Activated T-cell treated with anti-CD3 and anti-CD28 coated beads, Interleukin-2, amount 50 U/mL, for 4 hours (primary cell): ENCODE measurements around the gene CNNM2. TPM values are rescaled to one million over a fixed set of nuclear protein-coding genes. Genes with fewer than 3 reads are reported as not detected.

ENCODE experiments used
- ATAC-seq, 2 donors: fragments of 200-7000 bp; cut with Tn5 transposase; one replicate each; pipeline ENCODE4 v1.10.0; 2021
- DNase-seq: peaks from one replicate; pipeline ENCODE4 v3.0.0-alpha.2; 2020
- H3K27me3 Mint-ChIP-seq: one replicate; pipeline ENCODE4 v1.8.0; 2021; ENCODE audit warnings: low read depth, mixed read lengths
- H3K36me3 Mint-ChIP-seq: one replicate; pipeline ENCODE4 v1.8.0; 2022; ENCODE audit warnings: mixed read lengths; ENCODE audit not compliant: insufficient read depth
- H3K4me1 Mint-ChIP-seq: one replicate; pipeline ENCODE4 v1.8.0; 2021; ENCODE audit warnings: low read depth, mixed read lengths
- H3K4me3 Mint-ChIP-seq: one replicate; pipeline ENCODE4 v1.8.0; 2021; ENCODE audit warnings: mild to moderate bottlenecking, moderate library complexity, mixed read lengths
- H3K9me3 Mint-ChIP-seq: one replicate; pipeline ENCODE4 v1.8.0; 2021; ENCODE audit warnings: mixed read lengths
- total RNA-seq, 3 donors: library from RNA; stranded (reverse); gene quantifications; one replicate each; pipeline ENCODE4 v1.2.1, GENCODE V29; 2021

CNNM2 gene
- total RNA-seq, 3 donors from 2014 or later = 6.0 to 6.3 (median 6.1) TPM

GRCh38 chr10:103007017-103007416 lies 88.9 kb downstream of the CNNM2 start:
- Mint-ChIP-seq H3K27me3 (no peaks in the 10 kb centered on the region), H3K4me3 (no peak overlapping the region), H3K9me3 (peaks cover 10% of the 10 kb centered on the region), H3K36me3 (peaks cover 8% of the 10 kb centered on the region), H3K4me1 (no peaks in the 10 kb centered on the region)
- DNase-seq (no peak), ATAC-seq (no peak)

- ATAC-seq (no peak), DNase-seq (no peak)
- no peaks in the 10 kb centered on the region for H3K36me3 Mint-ChIP-seq
- no peak overlapping the region for H3K4me3 Mint-ChIP-seq
- no peaks in the 10 kb centered on the region for H3K9me3 Mint-ChIP-seq
- H3K27me3 Mint-ChIP-seq = no peaks in the 10 kb centered on the region
- no peaks in the 10 kb centered on the region for H3K4me1 Mint-ChIP-seq
These were observed 95.3 kb downstream of the CNNM2 start for GRCh38 chr10:103013416-103013815.

- Mint-ChIP-seq H3K4me3 (no peak overlapping the region), H3K36me3 (peaks cover 2% of the 10 kb centered on the region), H3K9me3 (no peaks in the 10 kb centered on the region), H3K27me3 (no peaks in the 10 kb centered on the region), H3K4me1 (no peaks in the 10 kb centered on the region)
- DNase-seq (no peak), ATAC-seq (no peak)
These were observed 101.3 kb downstream of the CNNM2 start for GRCh38 chr10:103019425-103019824.

DNA sequence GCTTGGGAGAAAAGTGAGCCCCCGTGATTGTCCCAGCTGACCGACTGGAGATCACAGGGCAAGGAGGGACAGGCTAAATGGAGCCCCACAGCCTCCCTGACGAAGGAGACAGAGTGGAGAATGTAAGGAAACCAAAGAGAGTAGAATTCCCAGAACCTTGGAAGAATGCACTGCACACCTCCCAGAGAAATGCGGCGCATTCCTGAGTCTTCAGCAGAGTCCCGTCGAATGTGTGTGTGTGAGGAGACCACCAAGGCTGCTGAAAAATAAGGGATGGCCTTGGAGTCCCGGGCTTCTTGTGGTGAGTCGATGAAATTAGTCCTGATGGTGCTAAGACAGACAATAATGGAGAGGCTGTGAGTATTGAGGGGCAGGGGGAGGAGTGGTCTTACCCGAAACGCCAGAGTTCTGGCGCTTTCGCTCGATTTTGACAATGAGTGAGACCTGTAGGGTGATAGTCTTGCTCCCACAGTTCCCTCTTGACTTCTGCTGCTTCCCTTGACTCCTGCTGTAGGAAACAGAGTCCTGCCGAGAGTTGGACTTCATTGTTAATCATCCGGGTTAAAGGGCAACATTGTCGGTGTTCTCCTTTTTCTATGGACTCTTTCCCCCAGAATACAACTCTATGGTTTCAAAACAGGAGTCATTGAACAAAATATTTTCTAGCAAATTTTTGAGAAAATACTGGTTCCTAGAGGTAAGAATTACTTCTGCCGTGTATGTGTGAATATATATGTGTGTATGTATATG lies 103.2 kb downstream of the CNNM2 start:
- no peak for DNase-seq

DNA sequence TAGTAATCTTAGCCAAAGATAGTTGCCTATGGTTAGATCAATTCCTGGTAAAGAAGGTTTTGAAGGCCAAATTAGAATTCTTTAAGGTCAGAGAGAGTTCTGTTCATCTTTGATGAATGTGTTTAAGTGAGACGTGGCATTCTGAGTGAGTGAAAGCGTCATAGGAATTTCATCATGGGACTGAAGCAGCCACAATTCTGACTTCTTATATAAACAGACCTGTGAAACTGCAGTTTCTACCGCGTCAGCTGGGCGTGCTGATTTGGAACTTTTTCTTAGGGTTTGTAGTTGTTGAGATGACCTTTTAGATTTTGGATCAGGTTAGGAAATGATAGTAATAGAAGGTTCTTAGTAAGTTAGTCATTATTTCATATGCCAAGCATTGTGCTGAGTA lies 103.8 kb downstream of the CNNM2 start:
- DNase-seq (no peak), ATAC-seq (no peak)
- Mint-ChIP-seq H3K36me3 (peaks cover 6% of the 10 kb centered on the region), H3K4me1 (no peaks in the 10 kb centered on the region), H3K9me3 (no peaks in the 10 kb centered on the region), H3K27me3 (no peaks in the 10 kb centered on the region), H3K4me3 (no peak overlapping the region)

More for the DNA sequence above, 103.2 kb downstream of the CNNM2 start:
- Mint-ChIP-seq H3K4me3 (no peak overlapping the region), H3K36me3 (peaks cover 2% of the 10 kb centered on the region), H3K4me1 (no peaks in the 10 kb centered on the region), H3K9me3 (no peaks in the 10 kb centered on the region), H3K27me3 (no peaks in the 10 kb centered on the region)
- no peak for ATAC-seq

GRCh38 chr10:103025696-103026095 lies 107.6 kb downstream of the CNNM2 start:
- Mint-ChIP-seq H3K36me3 (peaks cover 17% of the 10 kb centered on the region), H3K9me3 (no peaks in the 10 kb centered on the region), H3K27me3 (no peaks in the 10 kb centered on the region), H3K4me1 (no peaks in the 10 kb centered on the region), H3K4me3 (no peak overlapping the region)
- ATAC-seq = no peak
- no peak for DNase-seq

- no peak overlapping the region for H3K4me3 Mint-ChIP-seq
- no peaks in the 10 kb centered on the region for H3K9me3 Mint-ChIP-seq
- no peaks in the 10 kb centered on the region for H3K36me3 Mint-ChIP-seq
- no peaks in the 10 kb centered on the region for H3K4me1 Mint-ChIP-seq
- DNase-seq (no peak), ATAC-seq (no peak)
- no peaks in the 10 kb centered on the region for H3K27me3 Mint-ChIP-seq
These were observed 120.5 kb downstream of the CNNM2 start for GRCh38 chr10:103038570-103038969.

DNA sequence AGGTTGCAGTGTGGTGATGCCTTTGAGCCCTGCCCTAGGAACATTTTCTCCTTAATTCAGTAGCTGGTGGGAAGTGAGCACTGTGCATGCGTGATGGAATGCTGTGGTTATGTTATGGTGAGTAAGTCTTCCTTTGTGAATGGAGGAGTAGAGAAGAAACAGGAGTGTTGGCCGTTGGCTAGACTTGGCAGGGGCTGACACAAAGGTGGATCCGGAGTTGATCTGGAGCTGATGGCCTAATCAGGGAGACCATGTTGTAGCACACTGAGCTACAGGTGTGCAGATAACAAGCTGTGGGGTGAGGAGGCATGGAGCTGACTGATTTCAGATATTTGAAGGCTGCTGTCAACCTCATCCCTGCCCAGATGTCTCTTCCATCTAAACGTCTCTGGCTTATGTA lies 122.3 kb downstream of the CNNM2 start:
- Mint-ChIP-seq H3K27me3 (no peaks in the 10 kb centered on the region), H3K9me3 (no peaks in the 10 kb centered on the region), H3K36me3 (no peaks in the 10 kb centered on the region), H3K4me3 (no peak overlapping the region), H3K4me1 (no peaks in the 10 kb centered on the region)
- DNase-seq = no peak
- no peak for ATAC-seq

DNA sequence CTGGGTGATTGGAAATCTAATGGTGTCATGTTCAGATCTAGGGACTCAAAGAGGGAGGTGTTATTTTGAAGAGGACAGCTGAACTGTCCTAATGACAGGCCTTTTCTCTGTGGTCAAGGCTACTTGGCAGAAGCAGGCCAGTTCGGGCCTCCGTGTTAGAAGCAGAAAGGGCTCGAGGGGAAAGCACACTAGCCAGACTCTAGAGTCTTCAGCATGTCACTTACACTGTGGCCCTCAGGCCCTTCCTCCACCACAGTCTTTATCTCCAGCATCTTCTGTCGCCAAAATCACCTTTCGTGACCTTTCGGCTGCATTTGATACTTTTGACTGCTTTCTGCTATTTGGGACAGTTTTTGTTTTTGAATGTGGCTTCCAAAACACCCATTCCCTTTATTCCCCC lies 123.3 kb downstream of the CNNM2 start:
- no peaks in the 10 kb centered on the region for H3K9me3 Mint-ChIP-seq
- no peak for ATAC-seq
- no peaks in the 10 kb centered on the region for H3K4me1 Mint-ChIP-seq
- H3K36me3 Mint-ChIP-seq = no peaks in the 10 kb centered on the region
- H3K4me3 Mint-ChIP-seq = no peak overlapping the region
- DNase-seq = no peak
- H3K27me3 Mint-ChIP-seq = no peaks in the 10 kb centered on the region

GRCh38 chr10:103042129-103042528 lies 124.0 kb downstream of the CNNM2 start:
- no peak for DNase-seq
- Mint-ChIP-seq H3K9me3 (no peaks in the 10 kb centered on the region), H3K27me3 (no peaks in the 10 kb centered on the region), H3K4me1 (no peaks in the 10 kb centered on the region), H3K4me3 (no peak overlapping the region), H3K36me3 (no peaks in the 10 kb centered on the region)
- ATAC-seq = no peak

DNA sequence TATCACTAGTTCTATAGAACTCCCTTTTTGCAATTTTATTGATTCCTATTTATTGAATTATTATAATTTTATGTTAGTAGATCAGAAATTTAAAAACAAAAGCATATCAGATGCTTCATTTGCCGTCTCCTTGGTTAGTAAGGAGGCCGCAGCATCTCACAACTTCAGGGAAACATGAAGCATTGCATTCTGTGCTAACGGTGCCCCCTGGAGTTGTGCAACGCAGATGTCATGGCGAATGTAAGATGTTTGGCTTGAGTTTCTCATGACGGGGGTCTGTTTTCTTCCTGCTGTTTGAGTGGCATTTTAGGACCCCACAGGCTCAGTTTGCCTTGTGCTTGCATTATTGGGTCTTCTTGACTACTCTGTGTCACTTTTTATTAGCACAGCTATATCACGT lies 124.8 kb downstream of the CNNM2 start:
- no peaks in the 10 kb centered on the region for H3K27me3 Mint-ChIP-seq
- ATAC-seq (no peak), DNase-seq (no peak)
- no peak overlapping the region for H3K4me3 Mint-ChIP-seq
- no peaks in the 10 kb centered on the region for H3K4me1 Mint-ChIP-seq
- H3K9me3 Mint-ChIP-seq = no peaks in the 10 kb centered on the region
- no peaks in the 10 kb centered on the region for H3K36me3 Mint-ChIP-seq

DNA sequence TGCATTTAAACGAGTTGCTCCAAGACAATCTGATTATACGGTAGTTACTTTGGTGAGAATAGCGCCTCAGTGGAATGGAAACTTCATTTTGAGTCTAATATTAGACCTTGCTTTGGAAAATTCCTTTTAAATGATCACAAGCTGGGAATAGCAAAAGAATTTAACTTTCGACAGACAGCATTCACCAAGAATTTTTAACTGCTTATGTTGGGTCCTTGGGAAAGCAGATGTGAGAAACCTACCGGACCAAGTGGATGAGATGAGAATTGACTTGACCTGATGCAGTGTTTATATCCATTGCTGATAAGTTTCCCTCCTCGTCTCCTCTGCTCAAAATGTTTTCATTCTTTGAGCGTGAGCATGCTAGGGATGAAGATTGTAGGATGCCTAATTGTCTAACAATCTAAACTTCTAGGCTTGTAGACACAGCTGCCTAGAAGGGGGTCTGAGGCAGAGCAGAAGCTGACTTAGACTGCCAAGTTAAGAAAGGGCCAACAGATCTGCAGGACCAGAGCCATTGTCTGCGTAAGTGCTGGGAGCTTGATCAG lies 126.9 kb downstream of the CNNM2 start:
- Mint-ChIP-seq H3K4me1 (no peaks in the 10 kb centered on the region), H3K36me3 (no peaks in the 10 kb centered on the region), H3K4me3 (no peak overlapping the region), H3K9me3 (no peaks in the 10 kb centered on the region), H3K27me3 (no peaks in the 10 kb centered on the region)
- DNase-seq = no peak
- no peak for ATAC-seq

- no peak for ATAC-seq
- Mint-ChIP-seq H3K4me1 (no peaks in the 10 kb centered on the region), H3K9me3 (no peaks in the 10 kb centered on the region), H3K4me3 (no peak overlapping the region), H3K36me3 (no peaks in the 10 kb centered on the region), H3K27me3 (no peaks in the 10 kb centered on the region)
- no peak for DNase-seq
These were observed 127.9 kb downstream of the CNNM2 start for GRCh38 chr10:103045961-103046360.

GRCh38 chr10:103047381-103047780 lies 129.3 kb downstream of the CNNM2 start:
- DNase-seq (no peak), ATAC-seq (no peak)
- no peaks in the 10 kb centered on the region for H3K4me1 Mint-ChIP-seq
- H3K27me3 Mint-ChIP-seq = no peaks in the 10 kb centered on the region
- H3K4me3 Mint-ChIP-seq = no peak overlapping the region
- H3K36me3 Mint-ChIP-seq = no peaks in the 10 kb centered on the region
- no peaks in the 10 kb centered on the region for H3K9me3 Mint-ChIP-seq

GRCh38 chr10:103049237-103049636 lies 131.1 kb downstream of the CNNM2 start:
- Mint-ChIP-seq H3K9me3 (no peaks in the 10 kb centered on the region), H3K4me1 (peaks cover 11% of the 10 kb centered on the region), H3K27me3 (no peaks in the 10 kb centered on the region), H3K36me3 (no peaks in the 10 kb centered on the region), H3K4me3 (no peak overlapping the region)
- ATAC-seq (no peak), DNase-seq (no peak)
